Esophagus muscularis mucosa (tissue), 4 donors: ENCODE measurements around the gene AP2B1. TPM values are rescaled to one million over a fixed set of nuclear protein-coding genes. Genes with fewer than 3 reads are reported as not detected.
"Not testable (repeated sequence)": the region's sequence is repeated elsewhere in the genome, so short reads cannot be mapped to it uniquely, and the experiment has no call there.

Experiments
- DNase-seq: peaks from one replicate; pipeline ENCODE4 v3.0.0-alpha.2; 2017; ENCODE audit errors: extremely low spot score
- H3K27ac ChIP-seq, 4 donors: fragments of 200-600 bp; sonication (generic); replicated peaks in 1 of 4; 1 replicate in 3 of 4; 2 replicates in 1 of 4; pipeline ENCODE4 v1.5.1; 2016 to 2019; ENCODE audit warnings: mild to moderate bottlenecking in 1 of 4
- H3K27me3 ChIP-seq, 4 donors: fragments of 200-600 bp; sonication (generic); one replicate each; pipeline versions ENCODE4 v1.5.1 to v1.6.0; 2016 to 2019
- H3K36me3 ChIP-seq, 4 donors: fragments of 200-600 bp; sonication (generic); one replicate each; pipeline ENCODE4 v1.5.1; 2016 to 2019
- H3K4me1 ChIP-seq, 4 donors: fragments of 200-600 bp; sonication (generic); one replicate each; pipeline ENCODE4 v1.5.1; 2016 to 2019
- H3K4me3 ChIP-seq, 4 donors: fragments of 200-600 bp; sonication (generic); 1 replicate in 2 of 4; 2 replicates in 2 of 4; pipeline ENCODE4 v1.5.1; 2016 to 2019; ENCODE audit warnings: mild to moderate bottlenecking in 4 of 4, moderate library complexity in 1 of 4
- H3K9me3 ChIP-seq, 4 donors: fragments of 200-600 bp; sonication (generic); 1 replicate in 3 of 4; 2 replicates in 1 of 4; pipeline ENCODE4 v1.5.1; 2016 to 2019
- CTCF ChIP-seq, 3 experiments: fragments of 200-600 bp in 2 of 3; fragments of 450-650 bp in 1 of 3; sonication (generic) in 2 of 3; IDR thresholded peaks; one replicate each; pipeline ENCODE4 v1.5.1; 2017 to 2019; ENCODE audit warnings: antibody characterized with exemption in 3 of 3, mild to moderate bottlenecking in 2 of 3, moderate library complexity in 1 of 3
- EP300 ChIP-seq: sonication (generic); formaldehyde crosslinking; IDR thresholded peaks from one replicate; pipeline ENCODE4 v1.6.1; 2017; ENCODE audit warnings: antibody characterized with exemption
- POLR2A ChIP-seq: fragments of 450-650 bp; IDR thresholded peaks from one replicate; pipeline ENCODE4 v1.6.1; 2017; ENCODE audit warnings: antibody characterized with exemption, moderate library complexity, mild to moderate bottlenecking, low read depth
- POLR2AphosphoS5 ChIP-seq, 2 donors: sonication (generic); formaldehyde crosslinking; IDR thresholded peaks; one replicate each; pipeline ENCODE4 v1.6.1; 2017; ENCODE audit warnings: antibody characterized with exemption in 2 of 2
- WGBS: methylation state at CpG from one replicate; pipeline ENCODE4 v1.1.5; 2018; 5-methylcytosine and 5-hydroxymethylcytosine counted together
- intact Hi-C: fragments of 100-400 bp; cut with DNase I; formaldehyde crosslinking; loops from one replicate; pipeline ENCODE4 v1.15.1; 2023
- total RNA-seq, 4 donors: library from RNA; depleted of rRNA; stranded (reverse); fragments of >200 nt; gene quantifications; one replicate each; pipeline versions ENCODE4 v1.1.0 to v1.2.1, GENCODE V29; 2016

Gene AP2B1
- total RNA-seq, 4 donors from 2014 or later = 108 to 276 (median 155) TPM

DNA sequence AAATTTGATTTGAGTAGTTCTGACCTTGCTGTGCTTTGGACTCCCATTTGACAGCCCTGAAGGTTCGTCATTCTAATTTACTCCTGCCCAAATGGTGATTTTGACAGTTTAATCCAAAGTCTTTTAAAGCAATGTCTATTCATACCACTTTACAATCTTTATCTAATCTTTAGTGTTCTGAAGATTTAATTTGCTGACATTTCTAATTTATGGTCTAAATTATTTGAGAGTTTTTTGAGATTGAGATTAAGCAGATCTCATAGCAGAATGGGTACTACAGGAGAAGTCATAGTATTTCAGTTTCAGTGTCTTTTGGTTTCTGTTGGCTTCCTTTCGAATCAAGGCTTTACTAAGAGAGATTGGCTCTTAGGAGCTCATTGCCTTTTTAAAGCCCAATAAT lies 111.7 kb downstream of the AP2B1 start:
- Histone ChIP-seq H3K36me3 (peaks cover 17 to 69% (median 28%) of the 10 kb centered on the region in 4 donors), H3K4me3 (no peak overlapping the region), H3K4me1 (peaks cover 0 to 11% (median 0%) of the 10 kb centered on the region in 4 donors), H3K27me3 (no peaks in the 10 kb centered on the region), H3K9me3 (no peaks in the 10 kb centered on the region), H3K27ac (no peak overlapping the region)
- no peak for TF ChIP-seq CTCF (IDR thresholded peaks at IDR 0.05)
- TF ChIP-seq POLR2A = no peak
- no peak for TF ChIP-seq POLR2AphosphoS5 (IDR thresholded peaks at IDR 0.05)
- intact Hi-C loops = no loop called here
- no peak for DNase-seq
- 96% methylated on average over 2 of the region's 2 CpGs for WGBS

- TF ChIP-seq CTCF (IDR thresholded peaks at IDR 0.05) (no peak), EP300 (no peak), POLR2A (no peak)
These were observed 113.0 kb downstream of the AP2B1 start for GRCh38 chr17:35700150-35700549.

DNA sequence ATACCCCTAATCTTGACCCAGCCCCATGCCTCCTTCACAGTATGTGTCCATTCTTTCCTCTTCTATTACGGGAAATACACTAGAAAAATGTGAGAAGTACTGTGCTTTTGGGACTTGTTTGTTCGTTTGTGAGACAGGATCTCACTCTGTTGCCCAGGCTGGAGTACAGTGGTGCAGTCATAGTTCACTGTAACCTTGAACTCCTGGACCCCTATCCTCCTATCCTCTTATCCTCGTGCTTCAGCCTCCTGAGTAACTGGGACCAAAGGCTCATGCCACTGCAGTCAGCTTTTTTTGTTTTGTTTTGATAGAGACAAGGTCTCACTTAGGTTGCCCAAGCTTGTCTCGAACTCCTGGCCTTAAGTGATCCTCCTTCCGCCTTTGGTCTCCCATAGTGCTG lies 114.4 kb downstream of the AP2B1 start:
- intact Hi-C loops = no loop called here
- 85% methylated on average over 5 of the region's 5 CpGs for WGBS

More at GRCh38 chr17:35700150-35700549, 113.0 kb downstream of the AP2B1 start:
- H3K27ac ChIP-seq = no peak overlapping the region
- peaks cover 7 to 56% (median 15%) of the 10 kb centered on the region in 4 donors for H3K36me3 ChIP-seq
- WGBS = 91% methylated on average over 6 of the region's 6 CpGs
- no peaks in the 10 kb centered on the region for H3K9me3 ChIP-seq
- no peak for DNase-seq
- intact Hi-C loops = no loop called here
- no peaks in the 10 kb centered on the region for H3K27me3 ChIP-seq
- H3K4me3 ChIP-seq = no peak overlapping the region
- peaks cover 0 to 5% (median 0%) of the 10 kb centered on the region in 4 donors for H3K4me1 ChIP-seq

GRCh38 chr17:35703308-35703707 lies 116.2 kb downstream of the AP2B1 start:
- WGBS = 95% methylated on average over 2 of the region's 2 CpGs
- DNase-seq, H3K27ac ChIP-seq, intact Hi-C loops, H3K9me3 ChIP-seq, H3K27me3 ChIP-seq, H3K4me3 ChIP-seq: not testable (repeated sequence)
- peaks cover 0 to 28% (median 10%) of the 10 kb centered on the region in 4 donors for H3K4me1 ChIP-seq
- peaks cover 0 to 27% (median 2%) of the 10 kb centered on the region in 4 donors for H3K36me3 ChIP-seq

More for the DNA sequence above, 114.4 kb downstream of the AP2B1 start:
- peaks cover 0 to 42% (median 3%) of the 10 kb centered on the region in 4 donors for H3K36me3 ChIP-seq
- no peaks in the 10 kb centered on the region for H3K9me3 ChIP-seq
- no peak for DNase-seq
- TF ChIP-seq CTCF (IDR thresholded peaks at IDR 0.05) (no peak), POLR2A (no peak), EP300 (no peak), POLR2AphosphoS5 (IDR thresholded peaks at IDR 0.05) (no peak)
- no peak overlapping the region for H3K27ac ChIP-seq
- H3K4me3 ChIP-seq = no peak overlapping the region
- peaks cover 0 to 12% (median 4%) of the 10 kb centered on the region in 4 donors for H3K4me1 ChIP-seq
- H3K27me3 ChIP-seq = no peaks in the 10 kb centered on the region

DNA sequence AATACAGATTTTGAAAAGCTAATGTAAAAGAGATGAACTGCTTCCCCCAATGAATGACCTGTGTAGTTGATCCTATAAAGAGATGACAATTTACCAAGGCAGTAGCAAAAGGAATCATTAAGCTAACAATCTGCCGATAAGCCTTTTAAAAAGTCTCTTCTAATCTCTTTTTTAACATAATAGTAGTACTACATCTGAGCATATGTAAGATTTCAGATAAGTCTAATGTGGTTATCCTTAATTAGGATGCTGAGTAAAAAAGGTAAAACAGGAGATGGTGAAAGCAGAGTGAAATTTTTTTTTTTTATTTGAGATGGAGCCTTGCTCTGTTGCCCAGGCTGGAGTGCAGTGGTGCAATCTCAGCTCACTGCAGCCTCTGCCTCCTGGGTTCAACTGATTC lies 118.1 kb downstream of the AP2B1 start:
- no peak for DNase-seq
- Histone ChIP-seq H3K4me1 (peaks cover 0 to 30% (median 10%) of the 10 kb centered on the region in 4 donors), H3K9me3 (no peaks in the 10 kb centered on the region), H3K27me3 (no peaks in the 10 kb centered on the region), H3K36me3 (peaks cover 0 to 22% (median 10%) of the 10 kb centered on the region in 4 donors), H3K4me3 (no peak overlapping the region), H3K27ac (no peak overlapping the region)
- no peak for TF ChIP-seq POLR2AphosphoS5 (IDR thresholded peaks at IDR 0.05)
- TF ChIP-seq EP300 = no peak
- no peak for TF ChIP-seq CTCF (IDR thresholded peaks at IDR 0.05)
- TF ChIP-seq POLR2A = no peak
- WGBS = 100% methylated on average over 1 of the region's 1 CpG
- intact Hi-C loops = no loop called here
